Measurements from ENCODE around the gene FLRT3.

- TF ChIP-seq, protein P1, sequence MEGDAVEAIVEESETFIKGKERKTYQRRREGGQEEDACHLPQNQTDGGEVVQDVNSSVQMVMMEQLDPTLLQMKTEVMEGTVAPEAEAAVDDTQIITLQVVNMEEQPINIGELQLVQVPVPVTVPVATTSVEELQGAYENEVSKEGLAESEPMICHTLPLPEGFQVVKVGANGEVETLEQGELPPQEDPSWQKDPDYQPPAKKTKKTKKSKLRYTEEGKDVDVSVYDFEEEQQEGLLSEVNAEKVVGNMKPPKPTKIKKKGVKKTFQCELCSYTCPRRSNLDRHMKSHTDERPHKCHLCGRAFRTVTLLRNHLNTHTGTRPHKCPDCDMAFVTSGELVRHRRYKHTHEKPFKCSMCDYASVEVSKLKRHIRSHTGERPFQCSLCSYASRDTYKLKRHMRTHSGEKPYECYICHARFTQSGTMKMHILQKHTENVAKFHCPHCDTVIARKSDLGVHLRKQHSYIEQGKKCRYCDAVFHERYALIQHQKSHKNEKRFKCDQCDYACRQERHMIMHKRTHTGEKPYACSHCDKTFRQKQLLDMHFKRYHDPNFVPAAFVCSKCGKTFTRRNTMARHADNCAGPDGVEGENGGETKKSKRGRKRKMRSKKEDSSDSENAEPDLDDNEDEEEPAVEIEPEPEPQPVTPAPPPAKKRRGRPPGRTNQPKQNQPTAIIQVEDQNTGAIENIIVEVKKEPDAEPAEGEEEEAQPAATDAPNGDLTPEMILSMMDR (conservative IDR thresholded peaks at IDR 0.05; ENCODE audit: low read depth, low read length), result no peak
- TF ChIP-seq EZH2 (IDR thresholded peaks at IDR 0.05; ENCODE audit: borderline replicate concordance, low read depth, low read length, poor library complexity, severe bottlenecking), result no peak
Observed at GRCh38 chr20:14303651-14304050, 33.8 kb downstream of the FLRT3 start.

All from A673 (cell line).